Stimulated activated CD4-positive, alpha-beta T cell treated with anti-CD3 and anti-CD28 coated beads, Interleukin-4, amount 100 ng/mL, for 48 hours (primary cell): ENCODE results near the gene CHD2.
"Not testable (repeated sequence)": the region's sequence is repeated elsewhere in the genome, so short reads cannot be mapped to it uniquely, and the experiment has no call there.

Source experiments
- DNase-seq, 2 donors: peaks; one replicate each; pipeline ENCODE4 v3.0.0-alpha.2; 2020; ENCODE audit warnings: low read depth in 2 of 2

Gene CHD2

GRCh38 chr15:93035092-93035915 is 135.2 kb downstream of the CHD2 start:
- no peak for DNase-seq

GRCh38 chr15:93035953-93036810 is 136.1 kb downstream of the CHD2 start:
- DNase-seq, result peak in 1 of 2 donors; percentile 23

GRCh38 chr15:93036951-93037819 is 137.1 kb downstream of the CHD2 start:
- DNase-seq, result no peak

- DNase-seq, result no peak
Measured at GRCh38 chr15:93037820-93038705, 137.9 kb downstream of the CHD2 start.

- not testable (repeated sequence) for DNase-seq
Measured at GRCh38 chr15:93039562-93040287, 139.6 kb downstream of the CHD2 start.

DNA sequence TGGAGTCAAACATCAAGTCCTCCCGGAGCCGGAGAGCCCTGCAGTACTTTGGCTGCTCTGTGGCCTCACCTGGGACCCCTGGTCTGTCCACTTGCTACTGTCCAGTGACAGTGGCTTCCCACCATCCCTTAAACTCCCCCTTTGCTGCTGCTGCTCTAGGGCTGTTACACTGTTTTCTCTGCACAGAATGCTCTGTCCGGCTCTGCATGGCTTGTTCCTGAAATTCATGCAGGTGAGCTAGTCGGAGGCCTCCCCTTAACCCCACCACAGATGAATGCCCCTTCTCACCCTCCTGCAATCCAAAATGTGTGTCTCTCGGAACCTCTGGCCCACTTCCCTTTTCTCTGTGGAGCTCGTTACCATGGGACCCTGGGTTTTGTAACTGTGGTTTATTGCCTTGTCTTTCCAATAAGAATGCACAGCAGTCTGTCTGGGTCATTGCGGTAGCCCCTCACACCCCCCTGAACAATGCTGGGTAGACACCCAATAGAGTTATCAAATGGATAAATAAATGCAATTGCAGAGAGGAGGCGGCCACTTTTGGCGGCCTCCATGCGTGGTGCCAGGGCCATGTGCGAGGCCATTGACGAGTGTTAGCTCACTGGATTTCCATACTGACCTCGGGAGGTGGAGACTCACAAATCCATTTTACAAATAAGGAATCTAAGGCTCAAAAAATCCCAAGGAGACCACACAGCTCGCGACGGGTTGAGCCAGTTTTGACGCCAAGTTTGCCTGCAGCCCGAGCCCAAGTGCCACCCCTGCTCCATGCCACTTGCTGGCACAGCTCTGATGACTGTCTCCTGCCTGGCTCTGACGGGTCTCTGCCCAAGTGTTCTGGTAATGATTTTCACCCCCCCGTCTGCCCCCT is 140.4 kb downstream of the CHD2 start:
- DNase-seq, result no peak

DNA sequence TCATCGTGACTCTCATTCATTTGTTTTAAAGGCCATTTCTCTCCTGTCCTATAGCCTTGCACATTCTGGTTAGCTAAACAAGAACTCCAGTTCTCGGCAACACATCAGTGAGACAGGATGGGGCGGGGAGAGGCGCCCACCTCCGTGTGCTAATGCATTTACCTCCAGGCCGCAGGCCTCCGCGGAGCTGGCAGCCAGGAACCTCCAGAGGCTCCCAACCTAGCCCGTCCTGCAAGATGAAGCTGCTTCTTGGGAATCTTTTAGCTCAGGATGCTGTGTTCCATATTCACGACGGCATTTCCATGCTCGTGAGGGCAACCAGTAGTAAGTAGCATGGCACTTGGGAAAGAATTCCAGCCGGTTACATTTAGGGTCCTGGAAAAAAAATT is 141.0 kb downstream of the CHD2 start:
- DNase-seq, result no peak

GRCh38 chr15:93042211-93042610 is 142.1 kb downstream of the CHD2 start:
- no peak for DNase-seq

DNA sequence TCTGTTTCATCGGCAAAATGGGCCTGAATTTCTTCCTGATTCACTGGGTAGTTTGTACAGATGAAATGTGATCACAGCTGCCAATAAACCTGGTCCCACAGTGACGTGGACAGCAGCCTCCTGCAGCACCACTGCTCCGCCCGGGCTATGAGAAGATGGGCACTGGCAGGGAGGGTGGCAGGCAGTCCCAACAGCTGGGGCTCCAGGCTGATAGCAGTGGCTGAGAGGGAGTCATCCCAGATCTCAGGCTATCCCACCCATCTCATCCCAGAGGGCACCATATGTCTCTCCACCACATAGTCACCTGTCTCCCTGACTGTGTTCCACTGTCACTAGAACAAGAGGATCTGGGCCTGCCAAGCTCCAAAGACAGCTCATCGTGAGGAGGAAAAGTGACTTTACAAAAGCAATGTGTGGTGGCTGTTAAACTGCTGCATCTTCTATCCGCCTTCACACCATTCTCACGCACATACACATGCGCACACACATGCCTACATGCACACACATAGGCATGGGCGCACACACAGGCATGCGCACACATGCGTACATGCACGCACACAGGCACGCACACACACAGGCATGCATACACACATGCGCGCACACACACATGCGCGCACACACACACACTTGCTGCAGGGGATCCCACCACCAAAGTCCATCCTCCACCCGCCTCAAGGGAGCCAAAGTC is 142.7 kb downstream of the CHD2 start:
- no peak for DNase-seq

GRCh38 chr15:93043621-93044300 is 143.6 kb downstream of the CHD2 start:
- no peak for DNase-seq

GRCh38 chr15:93044301-93045190 is 144.4 kb downstream of the CHD2 start:
- DNase-seq, result no peak

- DNase-seq, result no peak
Measured at GRCh38 chr15:93045191-93045785, 145.2 kb downstream of the CHD2 start.

- DNase-seq, result no peak
Measured at GRCh38 chr15:93046120-93046519, 146.0 kb downstream of the CHD2 start.

DNA sequence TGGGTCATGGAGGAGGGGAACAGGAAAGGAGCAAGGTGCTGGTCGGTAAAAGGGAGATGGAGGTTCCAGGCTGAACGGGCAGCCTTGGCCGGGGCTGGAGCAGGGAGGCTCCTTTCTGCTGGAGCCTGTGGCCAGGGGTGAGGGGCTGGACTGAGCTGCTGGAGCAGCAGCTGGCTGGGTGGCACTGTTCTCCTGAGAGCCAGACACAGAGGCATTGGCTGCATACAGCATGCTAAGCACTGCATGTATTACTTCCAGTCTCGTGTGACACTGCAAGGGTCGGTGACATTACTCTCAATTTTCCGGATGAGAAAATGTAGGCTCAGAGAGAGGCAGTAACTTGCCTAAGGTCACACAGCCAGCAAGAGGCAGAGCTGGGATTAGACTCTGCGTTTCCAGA is 146.6 kb downstream of the CHD2 start:
- DNase-seq, result no peak

DNA sequence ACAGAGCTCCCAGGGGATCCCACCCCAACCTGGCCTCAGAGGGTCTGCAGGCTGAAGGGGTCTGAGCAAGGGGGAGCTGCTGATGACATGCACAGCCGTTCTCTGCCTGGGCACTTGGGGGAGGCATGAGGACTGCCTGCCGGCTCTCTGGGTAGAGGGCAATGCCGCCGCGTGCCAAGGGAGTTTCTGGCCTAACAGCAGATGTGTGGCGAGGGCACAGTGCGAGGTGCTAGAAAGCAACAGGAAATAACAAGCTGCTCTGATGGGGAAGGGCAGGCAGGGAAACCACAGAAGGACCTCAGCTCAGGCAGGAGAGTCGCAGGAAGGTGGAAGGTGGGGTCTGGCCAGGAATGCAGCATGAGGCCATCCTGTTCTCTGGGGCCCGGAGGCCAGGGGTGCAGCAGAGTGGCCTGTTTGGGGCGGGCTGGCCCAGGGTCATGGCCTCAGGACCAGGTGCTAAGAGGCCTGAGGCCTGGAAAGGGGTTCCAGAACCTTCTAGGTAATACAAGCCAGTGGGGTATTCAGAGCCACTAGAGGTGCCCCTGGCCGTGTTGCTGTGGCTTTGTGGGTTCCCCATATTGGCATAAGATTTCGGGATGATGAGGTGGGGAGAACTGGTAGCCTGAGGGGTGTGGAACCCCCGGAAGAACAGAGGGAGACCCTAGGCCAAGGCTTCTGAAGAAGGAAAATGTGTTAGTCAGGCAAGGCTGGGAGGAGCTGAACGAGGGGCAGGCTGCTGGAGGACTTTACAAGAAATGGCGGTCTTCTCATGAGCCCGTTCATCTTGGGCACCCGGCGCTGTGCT is 147.7 kb downstream of the CHD2 start:
- DNase-seq, result no peak

- DNase-seq, result no peak
Measured at GRCh38 chr15:93048426-93048721, 148.2 kb downstream of the CHD2 start.
